Kidney (tissue), 14 donors: Measurements from ENCODE around the gene CSNK1D. TPM values are rescaled to one million over a fixed set of nuclear protein-coding genes. Genes with fewer than 3 reads are reported as not detected.

Source experiments
- DNase-seq, 5 donors: peaks; one replicate each; pipeline ENCODE4 v3.0.0-alpha.2; 2013 to 2020
- FAIRE-seq: peaks from 2 replicates; lab custom pipeline; 2012; peaks lifted over from hg19 to GRCh38; lab: Jason Lieb, UNC
- H3K27ac ChIP-seq, 2 donors: one replicate each; pipeline ENCODE4 v1.7.0; 2013; ENCODE audit warnings: low read depth in 2 of 2, low read length in 2 of 2, inconsistent platforms in 1 of 2
- H3K27me3 ChIP-seq: one replicate; pipeline ENCODE4 v1.7.1; 2013; ENCODE audit warnings: low read length, inconsistent platforms; ENCODE audit not compliant: control insufficient read depth, insufficient read depth
- H3K36me3 ChIP-seq, 3 donors: one replicate each; pipeline versions ENCODE4 v1.7.0 to v1.7.1; 2013; ENCODE audit warnings: low read length in 3 of 3, control low read depth in 1 of 3, inconsistent platforms in 1 of 3; ENCODE audit not compliant: insufficient read depth in 3 of 3, control insufficient read depth in 2 of 3
- H3K4me1 ChIP-seq, 3 donors: one replicate each; pipeline versions ENCODE4 v1.7.0 to v1.7.1; 2013; ENCODE audit warnings: low read length in 3 of 3, inconsistent platforms in 1 of 3, low read depth in 1 of 3; ENCODE audit not compliant: control insufficient read depth in 2 of 3, insufficient read depth in 2 of 3
- H3K4me3 ChIP-seq, 3 donors: one replicate each; pipeline versions ENCODE4 v1.7.0 to v1.8.1; 2013; ENCODE audit warnings: low read length in 3 of 3, control low read depth in 1 of 3, inconsistent platforms in 1 of 3
- H3K9ac ChIP-seq, 3 donors: one replicate each; pipeline versions ENCODE4 v1.7.0 to v1.7.1; 2013; ENCODE audit warnings: low read length in 3 of 3, control low read depth in 1 of 3, inconsistent platforms in 1 of 3
- H3K9me3 ChIP-seq, 3 donors: one replicate each; pipeline versions ENCODE4 v1.7.0 to v1.7.1; 2013; ENCODE audit warnings: low read length in 3 of 3, control low read depth in 1 of 3, inconsistent platforms in 1 of 3; ENCODE audit not compliant: control insufficient read depth in 2 of 3, insufficient read depth in 1 of 3
- CTCF ChIP-seq: IDR thresholded peaks from 3 replicates; pipeline ENCODE4 v1.5.1; 2012; ENCODE audit warnings: mild to moderate bottlenecking, moderate library complexity, borderline replicate concordance; ENCODE audit not compliant: insufficient read depth; ENCODE audit errors: extremely low read depth
- intact Hi-C: fragments of 100-400 bp; cut with DNase I; formaldehyde crosslinking; loops from one replicate; pipeline ENCODE4 v1.11.1; 2022
- polyA plus RNA-seq: library from polyadenylated mRNA; stranded (reverse); fragments of 350-450 nt; fragmentation: Illumina TruSeq; extraction: RNeasy Lipid Tissue Mini Kit (QIAGEN cat#74804); gene quantifications from one replicate; pipeline ENCODE4 v1.2.3, GENCODE V29; 2014; ENCODE audit warnings: low read depth, low replicate concordance; ENCODE audit not compliant: insufficient read depth
- total RNA-seq: library from RNA; stranded (reverse); fragmentation: NEBNext Ultra II Directional; extraction: Animal tissue kit (Norgen Biotek cat#: 25700); gene quantifications from one replicate; pipeline ENCODE4 v1.2.1, GENCODE V29; 2021
- donor health status: control.
- donor health status: control.
- donor health status: control.
- donor health status: control.
- donor health status: control.
- donor health status: DM: yes; HTN: yes; CAD: no.
- donor health status: Normal renal cell carcinoma (clear cell type).

Gene CSNK1D
- total and polyA plus RNA-seq, 2 donors from 2014 or later: 69.7 to 160 TPM

- H3K27ac ChIP-seq: no peak overlapping the region
- H3K27me3 ChIP-seq: no peaks in the 10 kb centered on the region
- intact Hi-C loops: loop anchor here (10.0 kb wide), 1 partner anchor 122 kb away; no protein-coding TSS in a partner anchor
- no peak overlapping the region for H3K9ac ChIP-seq
- H3K4me1 ChIP-seq: peaks cover 0 to 2% (median 0%) of the 10 kb centered on the region in 3 donors
- TF ChIP-seq CTCF: no peak
- no peak for DNase-seq
- no peaks in the 10 kb centered on the region for H3K9me3 ChIP-seq
- no peak overlapping the region for H3K4me3 ChIP-seq
- H3K36me3 ChIP-seq: peaks cover 0 to 8% (median 0%) of the 10 kb centered on the region in 3 donors
- FAIRE-seq: no peak
These were observed 70.5 kb downstream of the CSNK1D start for GRCh38 chr17:82202981-82203380.

- DNase-seq (peak in 3 of 5 donors; percentile 40 to 58 (median 50)), FAIRE-seq (no peak)
- H3K27me3 ChIP-seq: no peaks in the 10 kb centered on the region
- TF ChIP-seq CTCF: no peak
- H3K9me3 ChIP-seq: no peaks in the 10 kb centered on the region
- H3K9ac ChIP-seq: no peak overlapping the region
- H3K36me3 ChIP-seq: peaks cover 0 to 19% (median under 1%) of the 10 kb centered on the region in 3 donors
- H3K27ac ChIP-seq: no peak overlapping the region
- H3K4me3 ChIP-seq: no peak overlapping the region
- intact Hi-C loops: loop anchor here (10.0 kb wide), 1 partner anchor 123 kb away; no protein-coding TSS in a partner anchor
- peaks cover 0 to 2% (median 0%) of the 10 kb centered on the region in 3 donors for H3K4me1 ChIP-seq
These were observed 72.0 kb downstream of the CSNK1D start for GRCh38 chr17:82201498-82201910.

- FAIRE-seq: no peak
- intact Hi-C loops: loop anchor here (10.0 kb wide), 1 partner anchor 124 kb away; no protein-coding TSS in a partner anchor
- no peak for TF ChIP-seq CTCF
These were observed 72.6 kb downstream of the CSNK1D start for GRCh38 chr17:82200743-82201497.

More at GRCh38 chr17:82200743-82201497, 72.6 kb downstream of the CSNK1D start:
- no peak overlapping the region for H3K27ac ChIP-seq
- no peaks in the 10 kb centered on the region for H3K9me3 ChIP-seq
- peaks cover 0 to 24% (median 7%) of the 10 kb centered on the region in 3 donors for H3K36me3 ChIP-seq
- no peak overlapping the region for H3K9ac ChIP-seq
- no peaks in the 10 kb centered on the region for H3K4me1 ChIP-seq
- no peaks in the 10 kb centered on the region for H3K27me3 ChIP-seq
- DNase-seq: no peak
- H3K4me3 ChIP-seq: no peak overlapping the region
